GM19438 (cell line): Measurements from ENCODE around the gene H6PD.

Source experiments
- ATAC-seq: cut with Tn5 transposase; IDR thresholded peaks from one replicate; pipeline ENCODE4 v1.9.1; 2021; ENCODE audit warnings: low read depth; ENCODE audit not compliant: unreplicated experiment

The H6PD gene

DNA sequence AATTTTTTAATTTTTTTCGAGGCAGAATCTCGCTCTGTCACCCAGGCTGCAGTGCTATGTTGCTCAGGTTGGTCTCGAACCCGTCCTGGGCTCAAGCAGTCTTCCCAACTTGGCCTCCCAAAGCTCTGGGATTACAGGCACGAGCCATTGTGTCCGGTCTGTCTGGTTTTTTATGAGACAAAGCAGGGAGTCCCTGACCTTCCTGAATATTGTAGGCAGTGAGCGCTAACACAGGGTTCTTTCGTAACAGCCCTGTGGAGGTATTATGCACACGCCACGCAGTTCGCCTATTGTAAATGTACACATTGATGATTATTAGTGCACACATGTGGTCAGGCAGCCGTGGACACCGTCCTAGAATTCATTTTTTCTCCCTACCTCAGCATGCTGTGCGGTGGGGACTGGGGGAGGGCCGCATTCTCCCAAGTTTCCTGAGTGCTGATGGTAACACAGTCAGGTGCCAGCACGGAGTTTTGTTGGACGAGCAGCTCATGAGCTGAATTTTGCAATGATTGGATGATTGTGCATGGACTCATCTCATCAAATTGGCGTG is 77.7 kb downstream of the H6PD start:
- no peak for ATAC-seq

GRCh38 chr1:9313576-9313975 is 79.0 kb downstream of the H6PD start:
- no peak for ATAC-seq

- ATAC-seq = no peak
Measured at GRCh38 chr1:9314111-9314510, 79.5 kb downstream of the H6PD start.

DNA sequence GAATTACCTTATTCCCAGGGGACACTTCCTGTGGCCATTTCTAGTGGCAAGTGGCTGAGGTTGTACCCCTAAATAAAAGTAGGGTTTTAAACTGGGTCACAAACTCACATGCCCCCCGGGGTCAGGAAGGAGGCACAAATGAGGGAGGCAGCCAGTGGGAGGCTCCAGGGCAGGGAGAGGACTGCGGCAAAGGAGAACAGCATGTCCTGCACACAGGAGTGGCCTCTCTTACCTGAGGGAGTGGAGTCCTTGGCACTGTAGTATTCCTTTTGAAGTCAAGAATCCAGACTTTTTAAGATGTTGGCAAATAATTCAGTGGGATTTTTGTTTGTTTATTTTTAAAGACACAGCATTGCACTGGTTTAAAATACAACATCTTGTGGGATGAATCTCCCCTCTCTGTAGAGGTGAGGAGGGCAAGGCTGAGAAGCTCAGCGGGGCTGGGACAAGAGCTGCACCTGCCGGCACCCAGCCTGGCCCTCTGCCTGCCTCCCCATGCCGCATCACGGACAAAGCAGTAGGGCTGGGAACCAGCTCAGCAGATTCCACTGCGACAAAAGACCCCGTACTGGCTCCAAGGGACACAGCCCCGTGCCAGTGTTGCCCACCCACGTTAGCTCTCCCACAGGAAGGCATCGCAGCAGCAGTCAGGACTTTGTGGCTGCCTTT is 80.3 kb downstream of the H6PD start:
- ATAC-seq = no peak

DNA sequence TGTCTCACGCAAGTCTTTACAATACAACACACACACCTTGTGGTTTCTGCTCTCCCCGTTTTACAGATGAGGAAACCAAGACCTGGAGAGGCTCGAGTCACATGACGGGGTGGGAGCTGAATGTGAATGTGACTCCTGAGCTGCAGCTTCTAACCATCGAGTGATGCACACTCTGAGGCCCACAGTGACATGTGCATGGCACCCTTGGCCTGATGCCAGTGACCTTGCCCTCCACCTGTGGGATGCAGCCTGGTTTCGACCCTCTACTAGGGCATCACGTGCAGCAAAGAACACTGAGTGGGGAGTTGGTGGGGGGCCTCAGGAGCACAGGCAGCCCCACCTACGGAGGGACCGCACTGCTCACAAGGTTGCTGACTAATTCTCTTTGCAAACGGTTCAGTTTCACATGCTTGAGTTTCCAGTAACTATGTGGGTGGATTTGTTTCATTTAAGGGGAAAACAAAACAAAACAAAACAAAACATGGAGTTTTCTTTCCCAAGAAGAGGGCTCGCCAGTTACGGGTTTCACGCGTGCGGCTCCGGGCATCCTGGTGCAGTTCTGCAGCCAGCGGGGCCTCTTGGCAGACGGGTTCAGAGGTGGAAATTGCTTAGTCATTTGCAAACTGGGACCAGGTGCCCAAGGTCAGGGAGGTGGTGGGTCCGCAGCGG is 81.0 kb downstream of the H6PD start:
- no peak for ATAC-seq

GRCh38 chr1:9316080-9316444 is 81.5 kb downstream of the H6PD start:
- no peak for ATAC-seq

DNA sequence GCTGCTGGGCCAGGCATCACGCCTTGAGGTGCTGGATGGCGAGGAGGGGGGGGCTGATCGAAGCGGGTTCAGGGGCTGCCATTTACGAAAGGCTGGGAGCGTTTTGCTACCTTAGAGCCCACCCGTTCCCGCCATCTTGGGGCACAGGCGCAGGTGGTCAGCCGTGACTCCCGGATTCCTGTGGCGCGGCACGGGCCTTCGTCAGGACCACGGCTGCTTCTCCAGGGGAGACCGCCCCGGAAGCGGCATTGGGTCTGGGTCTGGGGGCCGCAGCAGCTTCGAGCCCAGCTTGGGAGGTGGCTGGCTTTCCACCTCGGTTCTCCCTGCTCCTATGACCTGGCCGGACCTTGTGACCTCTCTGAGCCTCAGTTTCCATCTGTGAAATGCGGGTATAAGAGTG is 81.9 kb downstream of the H6PD start:
- no peak for ATAC-seq

DNA sequence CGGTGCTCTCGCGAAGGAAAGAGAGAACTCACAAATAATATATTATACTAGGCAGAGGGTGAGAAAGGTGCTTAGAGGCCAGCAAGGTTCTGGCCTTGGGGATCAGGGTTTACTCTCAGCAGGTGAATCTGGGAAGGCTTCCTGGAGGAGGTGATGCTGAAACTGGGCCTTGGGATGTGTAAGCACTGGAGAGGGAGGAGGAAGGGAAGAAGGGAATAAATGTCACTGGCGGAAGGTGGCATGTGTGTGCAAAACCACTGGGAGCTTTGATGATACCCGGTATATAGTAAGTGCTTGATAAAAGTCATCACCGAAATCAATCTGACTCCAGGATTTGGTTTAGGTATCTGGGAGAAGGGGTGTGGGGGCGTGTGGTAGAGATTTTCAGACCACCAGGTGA is 82.5 kb downstream of the H6PD start:
- ATAC-seq = no peak

DNA sequence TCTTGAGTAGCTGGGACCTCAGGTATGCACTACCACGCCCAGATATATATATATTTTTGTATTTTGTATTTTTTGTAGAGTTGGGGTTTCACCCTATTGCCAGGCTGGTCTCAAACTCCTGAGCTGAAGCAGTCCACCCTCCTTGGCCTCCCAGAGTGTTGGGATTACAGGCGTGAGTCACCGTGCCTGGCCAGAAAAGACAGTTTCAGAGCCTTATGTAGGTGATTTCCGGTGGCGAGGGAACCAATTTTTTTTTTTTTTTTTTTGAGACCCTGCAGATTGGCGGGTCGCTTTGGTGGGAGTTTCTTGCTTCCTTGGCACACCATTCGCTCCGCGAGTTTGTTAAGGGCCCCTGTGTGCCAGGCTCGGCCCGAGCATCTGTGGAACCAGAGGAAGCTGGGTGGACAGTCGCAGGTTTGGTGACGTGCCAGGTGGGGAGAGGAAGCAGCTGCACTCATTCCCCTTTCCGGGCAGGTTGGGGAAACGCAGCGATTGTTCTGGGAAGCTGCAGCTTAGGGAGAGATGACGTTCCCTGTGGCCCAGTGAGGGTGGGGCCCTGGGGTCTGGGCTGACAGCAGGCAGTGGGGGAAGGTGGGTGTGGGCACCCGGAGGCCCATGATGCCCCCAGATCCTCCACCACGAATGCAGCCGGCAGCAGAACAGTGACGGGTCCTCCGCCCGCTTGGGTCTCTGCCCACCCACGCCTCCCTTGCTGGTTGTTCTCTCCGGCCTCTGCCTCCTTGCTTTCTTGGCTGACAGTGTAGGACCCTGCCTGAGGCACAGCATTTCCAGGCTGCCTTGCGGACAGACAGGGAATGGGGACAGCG is 83.2 kb downstream of the H6PD start:
- no peak for ATAC-seq

DNA sequence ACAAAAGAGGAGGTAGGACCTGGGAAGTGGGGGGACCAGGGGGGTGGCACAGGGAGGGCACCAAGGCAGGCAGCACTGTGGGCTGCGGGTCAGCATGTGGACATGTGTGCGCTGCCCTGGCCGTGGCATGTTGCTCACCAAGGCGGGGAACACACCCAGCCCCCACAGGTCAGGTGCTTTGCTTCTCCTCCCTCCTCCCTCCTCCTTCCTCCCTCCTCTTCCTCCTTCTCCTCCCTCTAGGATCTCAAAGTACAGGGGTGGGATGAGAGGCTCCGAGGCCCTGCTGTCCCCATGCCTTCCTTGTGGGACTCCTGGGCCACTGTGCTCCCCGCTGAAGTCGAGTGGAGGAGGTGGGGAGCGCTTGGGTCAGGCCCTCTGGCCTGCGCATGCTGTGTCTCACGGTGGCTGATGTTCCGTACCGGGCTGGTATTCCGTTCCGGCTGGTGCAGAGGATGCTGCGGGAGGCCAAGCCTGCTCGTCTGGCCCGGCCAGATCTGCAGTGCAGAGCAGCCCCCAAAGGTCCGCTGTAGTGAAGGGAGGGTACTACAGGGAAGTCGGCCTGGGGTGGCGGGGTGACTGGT is 84.7 kb downstream of the H6PD start:
- no peak for ATAC-seq

DNA sequence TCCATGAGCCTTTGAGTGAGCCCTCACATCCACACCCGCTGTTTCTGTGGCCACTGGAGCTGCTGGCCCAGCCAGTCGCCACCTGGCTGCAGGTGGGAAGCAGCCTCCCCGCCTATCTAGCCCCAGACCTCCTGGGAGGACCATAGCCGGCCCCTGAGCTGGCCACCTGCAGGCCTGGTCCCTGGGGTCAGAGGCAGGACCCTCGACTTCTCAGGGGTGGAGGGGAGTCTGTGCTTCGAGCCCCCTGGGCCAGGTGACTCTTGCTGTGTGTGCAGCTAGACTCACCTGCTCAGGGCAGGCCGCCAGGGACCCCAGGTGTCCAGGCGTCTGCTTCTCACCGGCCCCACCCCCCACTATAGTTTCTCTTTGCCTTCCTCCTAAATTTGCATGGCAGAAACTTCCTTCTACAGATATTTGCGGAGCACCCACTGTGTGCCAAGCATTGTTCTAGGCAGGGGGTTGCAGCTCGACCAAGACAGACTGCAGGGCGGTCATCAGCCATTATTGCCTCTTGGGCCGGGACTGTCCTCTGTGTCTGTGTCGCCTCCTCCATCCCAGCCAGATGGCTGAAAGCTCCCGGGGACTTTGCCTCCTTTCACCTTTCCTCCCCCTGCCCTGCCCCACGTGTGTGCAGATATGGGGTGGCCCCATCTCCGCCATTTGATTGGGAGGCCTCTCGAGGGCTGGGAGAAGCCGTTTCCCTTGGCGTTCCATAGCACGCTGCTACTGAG is 85.4 kb downstream of the H6PD start:
- no peak for ATAC-seq
